Thyroid gland (tissue), 4 donors: ENCODE measurements around the gene GSTO2. TPM values are rescaled to one million over a fixed set of nuclear protein-coding genes. Genes with fewer than 3 reads are reported as not detected.

Experiments
- DNase-seq, 2 donors: peaks; one replicate each; pipeline ENCODE4 v3.0.0-alpha.2; 2019
- H3K27ac ChIP-seq, 3 donors: fragments of 200-600 bp; sonication (generic); 1 replicate in 2 of 3; 2 replicates in 1 of 3; pipeline ENCODE4 v1.5.1; 2016 to 2019; ENCODE audit warnings: mild to moderate bottlenecking in 1 of 3, moderate library complexity in 1 of 3
- H3K27me3 ChIP-seq: fragments of 200-600 bp; sonication (generic); one replicate; pipeline ENCODE4 v1.5.1; 2019
- H3K36me3 ChIP-seq, 2 donors: fragments of 200-600 bp; sonication (generic); one replicate each; pipeline ENCODE4 v1.5.1; 2016 to 2019
- H3K4me1 ChIP-seq, 2 donors: fragments of 200-600 bp; sonication (generic); one replicate each; pipeline ENCODE4 v1.5.1; 2017 to 2019
- H3K4me3 ChIP-seq, 3 donors: fragments of 200-600 bp; sonication (generic); replicated peaks in 1 of 3; 1 replicate in 2 of 3; 2 replicates in 1 of 3; pipeline ENCODE4 v1.5.1; 2016; ENCODE audit warnings: mild to moderate bottlenecking in 1 of 3
- H3K9me3 ChIP-seq: fragments of 200-600 bp; sonication (generic); one replicate; pipeline ENCODE4 v1.5.1; 2017
- POLR2A ChIP-seq, 2 donors: fragments of 450-650 bp; IDR thresholded peaks; one replicate each; pipeline ENCODE4 v1.6.1; 2017; ENCODE audit warnings: antibody characterized with exemption in 2 of 2, mild to moderate bottlenecking in 2 of 2, moderate library complexity in 1 of 2
- WGBS, 2 donors: methylation state at CpG; one replicate each; pipeline ENCODE4 v1.1.5; 2017; 5-methylcytosine and 5-hydroxymethylcytosine counted together
- intact Hi-C: fragments of 100-400 bp; cut with DNase I; formaldehyde crosslinking; loops from one replicate; pipeline ENCODE4 v1.15.1; 2023
- microRNA-seq: library from miRNA; unstranded; fragments of <30 nt; microRNA quantifications from one replicate; pipeline ENCODE4, GENCODE V29; 2016
- small RNA-seq: library from RNA; depleted of rRNA; stranded (forward); fragments of <200 nt; gene quantifications from one replicate; pipeline ENCODE3, GENCODE V24; 2016
- total RNA-seq, 4 donors: library from RNA; depleted of rRNA; stranded (reverse); fragments of >200 nt; gene quantifications; one replicate each; pipeline ENCODE4 v1.2.3, GENCODE V29; 2016
- TF ChIP-seq, protein P1 (sequence below), 6 experiments: fragments of 200-600 bp in 3 of 6; fragments of 450-650 bp in 3 of 6; sonication (generic) in 3 of 6; IDR thresholded peaks; one replicate each; pipeline ENCODE4 v1.5.1; 2016 to 2019; ENCODE audit warnings: antibody characterized with exemption in 6 of 6, mild to moderate bottlenecking in 2 of 6, inconsistent platforms in 1 of 6, moderate library complexity in 1 of 6

The GSTO2 gene
- total RNA-seq, 4 donors from 2014 or later, result 7.5 to 16.3 (median 12.8) TPM

DNA sequence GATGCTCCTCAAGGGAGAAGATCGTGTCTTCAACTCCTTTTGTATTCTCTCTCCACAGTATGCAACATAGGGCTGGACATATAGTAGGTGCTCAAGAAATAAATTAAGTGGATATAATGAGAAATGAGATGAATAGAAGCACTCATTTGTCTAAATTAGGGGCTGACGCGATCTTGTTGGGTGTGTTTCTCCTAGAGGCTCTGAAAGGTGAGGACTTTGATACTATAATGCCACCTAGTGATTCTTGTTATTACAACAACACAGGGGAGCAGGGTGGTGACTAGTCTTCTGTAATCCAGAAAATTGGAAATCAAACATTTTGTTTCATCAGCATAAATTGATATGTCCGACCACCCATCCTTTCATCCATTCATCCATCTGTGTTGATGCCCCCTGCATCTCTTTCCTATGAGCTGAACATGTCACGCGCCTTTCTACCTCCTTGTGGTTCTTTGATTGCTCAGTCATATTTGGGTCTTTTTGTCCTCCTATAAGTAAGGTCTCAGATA lies 81.2 kb downstream of the GSTO2 start:
- intact Hi-C loops, result loop anchor here (2.0 kb wide), 1 partner anchor 59 kb away; no protein-coding TSS in a partner anchor
- no peak for TF ChIP-seq POLR2A (IDR thresholded peaks at IDR 0.05)
- TF ChIP-seq, protein P1, sequence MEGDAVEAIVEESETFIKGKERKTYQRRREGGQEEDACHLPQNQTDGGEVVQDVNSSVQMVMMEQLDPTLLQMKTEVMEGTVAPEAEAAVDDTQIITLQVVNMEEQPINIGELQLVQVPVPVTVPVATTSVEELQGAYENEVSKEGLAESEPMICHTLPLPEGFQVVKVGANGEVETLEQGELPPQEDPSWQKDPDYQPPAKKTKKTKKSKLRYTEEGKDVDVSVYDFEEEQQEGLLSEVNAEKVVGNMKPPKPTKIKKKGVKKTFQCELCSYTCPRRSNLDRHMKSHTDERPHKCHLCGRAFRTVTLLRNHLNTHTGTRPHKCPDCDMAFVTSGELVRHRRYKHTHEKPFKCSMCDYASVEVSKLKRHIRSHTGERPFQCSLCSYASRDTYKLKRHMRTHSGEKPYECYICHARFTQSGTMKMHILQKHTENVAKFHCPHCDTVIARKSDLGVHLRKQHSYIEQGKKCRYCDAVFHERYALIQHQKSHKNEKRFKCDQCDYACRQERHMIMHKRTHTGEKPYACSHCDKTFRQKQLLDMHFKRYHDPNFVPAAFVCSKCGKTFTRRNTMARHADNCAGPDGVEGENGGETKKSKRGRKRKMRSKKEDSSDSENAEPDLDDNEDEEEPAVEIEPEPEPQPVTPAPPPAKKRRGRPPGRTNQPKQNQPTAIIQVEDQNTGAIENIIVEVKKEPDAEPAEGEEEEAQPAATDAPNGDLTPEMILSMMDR (IDR thresholded peaks at IDR 0.05), result peak; percentile 29 to 96 (median 68)

GRCh38 chr10:104351061-104351702 lies 82.2 kb downstream of the GSTO2 start:
- intact Hi-C loops, result loop anchor here (2.0 kb wide), 1 partner anchor 60 kb away; no protein-coding TSS in a partner anchor
- H3K4me1 ChIP-seq, result peaks cover 12 to 35% of the 10 kb centered on the region in 2 donors

More for the DNA sequence above, 81.2 kb downstream of the GSTO2 start:
- H3K36me3 ChIP-seq, result no peaks in the 10 kb centered on the region
- H3K9me3 ChIP-seq, result no peaks in the 10 kb centered on the region
- 23 to 27% methylated on average over 6 of the region's 6 CpGs for WGBS, 2 donors
- peak overlapping the region; percentile 19 to 69 (median 39) for H3K27ac ChIP-seq
- no peak overlapping the region for H3K4me3 ChIP-seq
- H3K4me1 ChIP-seq, result peaks cover 12 to 35% of the 10 kb centered on the region in 2 donors
- H3K27me3 ChIP-seq, result no peaks in the 10 kb centered on the region
- DNase-seq, result no peak

GRCh38 chr10:104351919-104352318 lies 82.9 kb downstream of the GSTO2 start:
- DNase-seq, result no peak
- intact Hi-C loops, result loop anchor here (2.0 kb wide), 1 partner anchor 61 kb away; no protein-coding TSS in a partner anchor
- WGBS, 2 donors, result 90 to 91% methylated on average over 1 of the region's 1 CpG
- no peaks in the 10 kb centered on the region for H3K27me3 ChIP-seq
- no peak for TF ChIP-seq POLR2A (IDR thresholded peaks at IDR 0.05)
- TF ChIP-seq, protein P1 (IDR thresholded peaks at IDR 0.05), result no peak
- no peak overlapping the region for H3K4me3 ChIP-seq
- no peaks in the 10 kb centered on the region for H3K9me3 ChIP-seq
- peaks cover 12 to 35% of the 10 kb centered on the region in 2 donors for H3K4me1 ChIP-seq
- H3K27ac ChIP-seq, result no peak overlapping the region
- H3K36me3 ChIP-seq, result no peaks in the 10 kb centered on the region

More at GRCh38 chr10:104351061-104351702, 82.2 kb downstream of the GSTO2 start:
- Histone ChIP-seq H3K36me3 (no peaks in the 10 kb centered on the region), H3K9me3 (no peaks in the 10 kb centered on the region), H3K27ac (no peak overlapping the region), H3K4me3 (no peak overlapping the region), H3K27me3 (no peaks in the 10 kb centered on the region)
- TF ChIP-seq, protein P1 (IDR thresholded peaks at IDR 0.05), result no peak
- no peak for TF ChIP-seq POLR2A (IDR thresholded peaks at IDR 0.05)
- 80 to 85% methylated on average over 2 of the region's 2 CpGs for WGBS, 2 donors
- DNase-seq, result no peak

DNA sequence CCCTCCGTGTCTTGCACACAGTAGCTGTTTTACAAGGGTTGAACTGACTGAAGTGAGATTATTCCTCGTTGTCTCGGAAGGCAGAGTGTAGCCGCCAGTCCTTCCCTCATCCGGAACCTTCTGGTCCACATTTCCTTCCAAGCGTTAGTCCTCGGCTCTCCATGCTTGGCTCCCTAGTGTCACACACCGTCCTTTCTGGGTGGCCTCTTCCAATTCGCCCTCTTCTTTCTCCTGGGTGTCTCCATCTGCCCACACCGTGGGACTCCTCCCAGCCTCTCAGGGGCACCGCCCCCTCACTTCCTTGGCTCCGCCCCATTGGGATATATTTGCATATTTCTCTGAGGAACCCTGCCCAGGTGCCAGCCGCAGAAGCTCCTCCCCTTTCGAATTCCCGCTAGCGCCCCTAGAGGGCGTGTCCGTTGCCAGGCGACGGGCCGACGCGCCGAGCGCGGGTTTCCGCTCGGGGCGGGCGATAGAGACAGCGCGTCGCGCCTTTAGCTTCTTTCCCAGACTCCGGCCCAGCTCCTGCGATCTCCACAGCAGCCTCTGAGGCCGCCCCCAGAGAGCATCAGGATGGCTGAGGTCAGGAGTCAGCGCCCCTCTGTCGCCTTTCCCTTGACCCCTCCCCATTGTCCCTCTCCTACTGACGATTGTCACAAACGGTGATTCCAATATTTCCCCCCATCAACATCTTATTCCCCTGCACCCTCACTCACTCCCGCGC lies 84.5 kb downstream of the GSTO2 start, which contains the start of gene CFAP58:
TSS of gene CFAP58 (plus strand) at position 509 of the 724 bp plus-strand sequence. CDS start at position 574, 65 bp downstream.
- 3 to 8% methylated on average over 43 of the region's 43 CpGs for WGBS, 2 donors
- Histone ChIP-seq H3K27ac (no peak within 1 kb of the TSS), H3K4me3 (peak within 1 kb of the TSS in 1 of 3 donors; percentile 29), H3K27me3 (no peaks in the 10 kb centered on the region), H3K4me1 (peaks cover 7 to 26% of the 10 kb centered on the region in 2 donors), H3K36me3 (no peaks in the 10 kb centered on the region), H3K9me3 (no peaks in the 10 kb centered on the region)
- intact Hi-C loops, result no loop called here
- TF ChIP-seq, protein P1 (IDR thresholded peaks at IDR 0.05), result peak; percentile 33 to 70 (median 52)
- TF ChIP-seq POLR2A (IDR thresholded peaks at IDR 0.05), result peak in 1 of 2 donors; percentile 44
- DNase-seq, result peak; percentile 91 to 94

Small RNA genes lying within 50 kb of the gene (microRNA-seq; reads per million reads assigned to microRNA genes)
- gene MIR4482, result not detected

Small RNA genes lying within 50 kb of the gene (small RNA-seq; reads per million reads assigned to genes)
- gene MIR4482, result not detected

Other genes with a start within 250 kb of the GSTO2 start
- 10 to 100 TPM in 1 of 4 donors, 1 to 10 TPM in 2, under 1 TPM in 1; 0.49 to 10.2 (median 2.3) TPM for gene COL17A1, start 183.3 kb upstream of the GSTO2 start, total RNA-seq
- 10 to 100 TPM in 1 of 4 donors, 1 to 10 TPM in 3; 4.5 to 12.1 (median 5.1) TPM for gene SFR1, start 147.0 kb upstream of the GSTO2 start, total RNA-seq
- gene CFAP43, start 36.8 kb upstream of the GSTO2 start, total RNA-seq, result 10 to 100 TPM in 2 of 4 donors, 1 to 10 TPM in 2; 8.2 to 16.9 (median 11.5) TPM
- gene GSTO1, start 14.3 kb upstream of the GSTO2 start, total RNA-seq, result 100 to 1,000 TPM in 2 of 4 donors, 10 to 100 TPM in 2; 86.1 to 129 (median 102) TPM
- gene ITPRIP, start 69.3 kb downstream of the GSTO2 start, total RNA-seq, result 10 to 100 TPM; 28.0 to 44.2 (median 29.4) TPM
- 1 to 10 TPM; 1.0 to 1.6 (median 1.2) TPM for gene CFAP58, start 84.6 kb downstream of the GSTO2 start, total RNA-seq